ENCODE measurements around the gene MAL.

The MAL gene

GRCh38 chr2:95025406-95026319 lies at the start of gene MAL:
Gene MAL (plus strand): TSS chr2:95025708. CDS start chr2:95025793, 85 bp downstream.
- DNase-seq: no peak

- DNase-seq: no peak
Measured at GRCh38 chr2:94977826-94978225, 47.7 kb upstream of the MAL start.

- DNase-seq: no peak
Measured at GRCh38 chr2:94978917-94979316, 46.6 kb upstream of the MAL start.

- no peak for DNase-seq
Measured at GRCh38 chr2:94979406-94980375, 45.8 kb upstream of the MAL start.

GRCh38 chr2:94980406-94980805 lies 45.1 kb upstream of the MAL start:
- DNase-seq: no peak

GRCh38 chr2:94982156-94982555 lies 43.4 kb upstream of the MAL start:
- no peak for DNase-seq

GRCh38 chr2:94982675-94983074 lies 42.8 kb upstream of the MAL start:
- DNase-seq: no peak

- no peak for DNase-seq
Measured at GRCh38 chr2:94984964-94985575, 40.4 kb upstream of the MAL start.

- no peak for DNase-seq
Measured at GRCh38 chr2:94985636-94986035, 39.9 kb upstream of the MAL start.

- DNase-seq: peak; percentile 12
Measured at GRCh38 chr2:94986392-94986963, 39.0 kb upstream of the MAL start.

- DNase-seq: no peak
Measured at GRCh38 chr2:94987074-94988020, 38.2 kb upstream of the MAL start.

GRCh38 chr2:94990956-94991355 lies 34.6 kb upstream of the MAL start:
- DNase-seq: no peak

GRCh38 chr2:94992360-94992759 lies 33.1 kb upstream of the MAL start:
- no peak for DNase-seq

- DNase-seq: no peak
Measured at GRCh38 chr2:94993176-94994062, 32.1 kb upstream of the MAL start.

- no peak for DNase-seq
Measured at GRCh38 chr2:94994063-94994913, 31.2 kb upstream of the MAL start.

- DNase-seq: no peak
Measured at GRCh38 chr2:94994914-94995552, 30.5 kb upstream of the MAL start.

GRCh38 chr2:94995553-94996304 lies 29.8 kb upstream of the MAL start:
- peak; percentile 9 for DNase-seq
